A549 (cell line): Measurements from ENCODE around the gene MPPE1.

ENCODE experiments used
- CHD2 ChIP-seq: fragments of 150-350 bp; IDR thresholded peaks from 2 replicates; pipeline ENCODE4 v1.6.1; 2014; ENCODE audit warnings: low read length; ENCODE audit not compliant: partially characterized antibody
- CTCF ChIP-seq: fragments of >200 bp; sonication (Bioruptor Twin); formaldehyde crosslinking; IDR thresholded peaks from 3 replicates; pipeline ENCODE4 v1.5.1; 2016
- HOXB13 ChIP-seq: fragments of 250-450 bp; sonication (Bioruptor Pico); IDR thresholded peaks from 2 replicates; pipeline ENCODE4 v1.5.0; 2020; ENCODE audit warnings: low read depth, mild to moderate bottlenecking, moderate library complexity
- MYC ChIP-seq: IDR thresholded peaks from 2 replicates; pipeline ENCODE4 v1.6.1; 2012; ENCODE audit warnings: mild to moderate bottlenecking, inconsistent platforms, low read length, improper control_type of control experiment, borderline replicate concordance
- POLR2A ChIP-seq: IDR thresholded peaks from 2 replicates; pipeline ENCODE4 v1.6.1; 2012; ENCODE audit warnings: mild to moderate bottlenecking, low read length
- TP53 ChIP-seq: fragments of 250-450 bp; sonication (Bioruptor Pico); IDR thresholded peaks from 2 replicates; pipeline ENCODE4 v1.5.0; 2021; ENCODE audit warnings: mild to moderate bottlenecking, moderate library complexity
- ZFP36 ChIP-seq: fragments of 450-650 bp; IDR thresholded peaks from 2 replicates; pipeline ENCODE4 v1.6.1; 2014; ENCODE audit warnings: borderline replicate concordance; ENCODE audit not compliant: partially characterized antibody

DNA sequence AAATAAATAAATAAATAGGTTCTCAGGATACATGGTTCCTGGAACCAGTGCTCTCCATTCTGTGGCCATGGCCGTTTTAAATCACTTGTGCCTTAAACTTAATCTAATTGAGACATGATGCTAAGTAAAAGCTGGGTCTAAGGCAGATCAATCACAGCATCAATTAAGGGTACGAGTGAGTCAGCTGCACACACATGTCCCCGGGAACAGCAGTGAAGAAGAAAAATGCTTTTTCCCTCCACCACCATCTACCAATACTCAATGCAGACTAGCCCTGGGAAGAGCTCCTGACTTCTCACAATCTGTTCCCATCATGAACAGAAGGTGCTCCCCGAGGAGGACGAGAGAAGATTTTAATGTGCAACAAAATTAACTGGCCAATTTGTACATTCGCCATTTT lies 63.7 kb downstream of the MPPE1 start:
- TF ChIP-seq CTCF = no peak
- no peak for TF ChIP-seq ZFP36
- TF ChIP-seq POLR2A = no peak
- no peak for TF ChIP-seq TP53
- no peak for TF ChIP-seq CHD2
- no peak for TF ChIP-seq HOXB13 (CRISPR knock-in tag)
- TF ChIP-seq MYC = no peak
